HepG2 (cell line): ENCODE measurements around the gene ZNF678. TPM values are rescaled to one million over a fixed set of nuclear protein-coding genes. Genes with fewer than 3 reads are reported as not detected.

Experiments used
- E2F1 ChIP-seq: sonication (generic); formaldehyde crosslinking; IDR thresholded peaks from 2 replicates; pipeline ENCODE4 v1.5.0; 2020; ENCODE audit warnings: missing genetic modification reagents
- HIVEP1 ChIP-seq: sonication (generic); formaldehyde crosslinking; IDR thresholded peaks from 2 replicates; pipeline ENCODE4 v1.4.0; 2020; ENCODE audit warnings: mild to moderate bottlenecking, missing genetic modification reagents
- HOXD1 ChIP-seq: sonication (generic); formaldehyde crosslinking; IDR thresholded peaks from 2 replicates; pipeline ENCODE4 v1.5.0; 2020; ENCODE audit warnings: missing genetic modification reagents
- MAF1 ChIP-seq: sonication (generic); formaldehyde crosslinking; IDR thresholded peaks from 2 replicates; pipeline ENCODE4 v1.5.0; 2020; ENCODE audit warnings: missing genetic modification reagents, borderline replicate concordance
- MAFG ChIP-seq: sonication (generic); formaldehyde crosslinking; IDR thresholded peaks from 2 replicates; pipeline ENCODE4 v1.5.1; 2020; ENCODE audit warnings: mild to moderate bottlenecking, missing genetic modification reagents
- NCOA5 ChIP-seq: sonication (generic); formaldehyde crosslinking; IDR thresholded peaks from 2 replicates; pipeline ENCODE4 v1.4.0; 2020; ENCODE audit warnings: missing genetic modification reagents
- NFYB ChIP-seq: sonication (generic); formaldehyde crosslinking; IDR thresholded peaks from 2 replicates; pipeline ENCODE4 v1.4.0; 2020; ENCODE audit warnings: missing genetic modification reagents
- NONO ChIP-seq, 2 experiments: fragments of 450-650 bp in 1 of 2; sonication (generic) in 1 of 2; formaldehyde crosslinking in 1 of 2; IDR thresholded peaks in 1 of 2; conservative IDR thresholded peaks in 1 of 2; 2 replicates each; pipeline versions ENCODE4 v1.6.1 to v1.8.0; 2017 to 2022; ENCODE audit warnings: mild to moderate bottlenecking in 1 of 2, missing genetic modification reagents in 1 of 2, moderate library complexity in 1 of 2
- NR2F1 ChIP-seq, 2 experiments: fragments of 450-650 bp in 1 of 2; formaldehyde crosslinking in 1 of 2; IDR thresholded peaks; 2 replicates each; pipeline versions ENCODE4 v1.5.0 to v1.6.1; 2016 to 2020; ENCODE audit warnings: mild to moderate bottlenecking in 1 of 2, missing compliant biosample characterization in 1 of 2, missing genetic modification reagents in 1 of 2, moderate library complexity in 1 of 2
- PAF1 ChIP-seq: IDR thresholded peaks from 2 replicates; pipeline ENCODE4 v1.6.1; 2016; ENCODE audit warnings: missing genetic modification reagents, missing compliant biosample characterization
- RXRB ChIP-seq: IDR thresholded peaks from 2 replicates; pipeline ENCODE4 v1.6.1; 2016; ENCODE audit warnings: borderline replicate concordance, missing genetic modification reagents, missing compliant biosample characterization
- SNAPC4 ChIP-seq: sonication (generic); formaldehyde crosslinking; IDR thresholded peaks from 2 replicates; pipeline ENCODE4 v1.4.0; 2020; ENCODE audit warnings: mild to moderate bottlenecking, missing genetic modification reagents
- SPEN ChIP-seq: sonication (generic); formaldehyde crosslinking; IDR thresholded peaks from 2 replicates; pipeline ENCODE4 v1.5.1; 2020; ENCODE audit warnings: low read depth, mild to moderate bottlenecking, missing genetic modification reagents
- TARDBP ChIP-seq: sonication (generic); formaldehyde crosslinking; IDR thresholded peaks from 2 replicates; pipeline ENCODE4 v1.8.0; 2022; ENCODE audit warnings: mild to moderate bottlenecking, missing genetic modification reagents
- THAP11 ChIP-seq: IDR thresholded peaks from 2 replicates; pipeline ENCODE4 v1.6.1; 2016; ENCODE audit warnings: missing biosample characterization, missing genetic modification reagents
- YY1 ChIP-seq: IDR thresholded peaks from 2 replicates; pipeline ENCODE4 v1.6.1; 2011; ENCODE audit warnings: low read length, low read depth, moderate library complexity, mild to moderate bottlenecking; ENCODE audit not compliant: insufficient read depth, insufficient replicate concordance
- ZFP1 ChIP-seq: IDR thresholded peaks from 2 replicates; pipeline ENCODE4 v1.6.1; 2016
- ZNF558 ChIP-seq: sonication (generic); formaldehyde crosslinking; IDR thresholded peaks from 2 replicates; pipeline ENCODE4 v1.9.0; 2022; ENCODE audit warnings: mild to moderate bottlenecking, missing genetic modification reagents, borderline replicate concordance
- ZNF761 ChIP-seq: sonication (generic); formaldehyde crosslinking; conservative IDR thresholded peaks from 2 replicates; pipeline ENCODE4 v1.4.0; 2020; ENCODE audit warnings: mild to moderate bottlenecking, missing genetic modification reagents
- ZNF777 ChIP-seq: sonication (generic); formaldehyde crosslinking; IDR thresholded peaks from 2 replicates; pipeline ENCODE4 v1.4.0; 2020; ENCODE audit warnings: missing genetic modification reagents
- polyA plus RNA-seq, 8 experiments: library from polyadenylated mRNA; depleted of rRNA in 3 of 8; stranded (reverse) in 7 of 8; unstranded in 1 of 8; fragments of >200 nt; fragmentation: Illumina TruSeq in 4 of 8; extraction: Trizol in 4 of 8; gene quantifications; 2 replicates each; pipeline versions ENCODE4 v1.2.1 to v1.2.3, GENCODE V29; 2011 to 2016; ENCODE audit warnings: low read depth in 4 of 8, missing spikeins in 1 of 8, mixed read lengths in 1 of 8; ENCODE audit not compliant: insufficient read depth in 1 of 8
- total RNA-seq, 5 experiments: library from RNA; depleted of rRNA; stranded (reverse); fragments of >200 nt; fragmentation: Illumina TruSeq; extraction: Trizol; gene quantifications; 2 replicates each; pipeline ENCODE4 v1.2.3, GENCODE V29; 2016; ENCODE audit warnings: low read depth in 1 of 5
- TF ChIP-seq, protein P1 (sequence below): sonication (generic); formaldehyde crosslinking; IDR thresholded peaks from 2 replicates; pipeline ENCODE4 v1.5.0; 2020; ENCODE audit warnings: missing genetic modification reagents

Gene ZNF678
- total and polyA plus RNA-seq, 2 of the 13 experiments (the other 11 are each of a cell fraction or from before 2014, with no cell fraction given), result 2.0 to 7.6 TPM

GRCh38 chr1:227563324-227564201 lies at the start of gene ZNF678 (continued):
- TF ChIP-seq SPEN (peak; percentile 70; the same call in 1 of the 2 replicates), ZFP1 (CRISPR knock-in tag) (peak; percentile 65; the same call in 1 of the 2 replicates), HOXD1 (CRISPR knock-in tag) (no peak), NFYB (CRISPR knock-in tag) (peak; percentile 86), RXRB (CRISPR knock-in tag) (0 out of 2 replicates have a peak, but pooled peaks have one; percentile 20), E2F1 (peak; percentile 46; the same call in 1 of the 2 replicates), THAP11 (CRISPR knock-in tag) (peak; percentile 59; the same call in 1 of the 2 replicates), HIVEP1 (peak; percentile 77), SNAPC4 (CRISPR knock-in tag) (no peak), YY1 (peak; percentile 94), TARDBP (CRISPR knock-in tag) (peak; percentile 80), ZNF777 (no peak; the same call in 1 of the 2 replicates), ZNF558 (CRISPR knock-in tag) (0 out of 2 replicates have a peak, but pooled peaks have one; percentile 34), ZNF761 (0 out of 2 replicates have a peak, but pooled peaks have one; percentile 55), PAF1 (CRISPR knock-in tag) (no peak), MAFG (CRISPR knock-in tag) (no peak), NR2F1 (CRISPR knock-in tag; IDR thresholded peaks at IDR 0.05) (no peak), MAF1 (CRISPR knock-in tag) (no peak), NONO (IDR thresholded peaks at IDR 0.05) (no peak), NONO (CRISPR knock-in tag; conservative IDR thresholded peaks at IDR 0.05) (peak; percentile 62; the same call in 1 of the 2 replicates), NCOA5 (CRISPR knock-in tag) (no peak)
- TF ChIP-seq, protein P1, sequence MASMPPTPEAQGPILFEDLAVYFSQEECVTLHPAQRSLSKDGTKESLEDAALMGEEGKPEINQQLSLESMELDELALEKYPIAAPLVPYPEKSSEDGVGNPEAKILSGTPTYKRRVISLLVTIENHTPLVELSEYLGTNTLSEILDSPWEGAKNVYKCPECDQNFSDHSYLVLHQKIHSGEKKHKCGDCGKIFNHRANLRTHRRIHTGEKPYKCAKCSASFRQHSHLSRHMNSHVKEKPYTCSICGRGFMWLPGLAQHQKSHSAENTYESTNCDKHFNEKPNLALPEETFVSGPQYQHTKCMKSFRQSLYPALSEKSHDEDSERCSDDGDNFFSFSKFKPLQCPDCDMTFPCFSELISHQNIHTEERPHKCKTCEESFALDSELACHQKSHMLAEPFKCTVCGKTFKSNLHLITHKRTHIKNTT (CRISPR knock-in tag), result no peak
